PC-3 (cell line): ENCODE measurements around the gene C5orf63.

ENCODE experiments used
- CTCF ChIP-seq: fragments of 300-600 bp; sonication (generic); conservative IDR thresholded peaks from 2 replicates; pipeline ENCODE4 v1.5.1; 2017; ENCODE audit warnings: antibody characterized with exemption, low read depth, mild to moderate bottlenecking, low read length
- EZH2 ChIP-seq: fragments of 300-600 bp; sonication (generic); IDR thresholded peaks from one replicate; pipeline ENCODE4 v1.6.1; 2017; ENCODE audit warnings: antibody characterized with exemption, mild to moderate bottlenecking, low read length; ENCODE audit not compliant: unreplicated experiment
- EZH2phosphoT487 ChIP-seq: fragments of 300-600 bp; sonication (generic); IDR thresholded peaks from 2 replicates; pipeline ENCODE4 v1.6.1; 2018; ENCODE audit warnings: mild to moderate bottlenecking, antibody characterized with exemption, low read length, borderline replicate concordance

- TF ChIP-seq CTCF: no peak
- no peak for TF ChIP-seq EZH2phosphoT487
- TF ChIP-seq EZH2: no peak
Measured at GRCh38 chr5:127074466-127074865, 1.2 kb upstream of the C5orf63 start.
